H1 (cell line): Measurements from ENCODE around the gene RUNX1. TPM values are rescaled to one million over a fixed set of nuclear protein-coding genes. Genes with fewer than 3 reads are reported as not detected.

Source experiments
- CTBP2 ChIP-seq: IDR thresholded peaks from 2 replicates; pipeline ENCODE4 v1.7.0; 2011; ENCODE audit warnings: borderline replicate concordance, mild to moderate bottlenecking, moderate library complexity, mixed read lengths, low read length; ENCODE audit not compliant: insufficient read depth, insufficient read length
- NRF1 ChIP-seq: IDR thresholded peaks from 2 replicates; pipeline ENCODE4 v1.6.1; 2011; ENCODE audit warnings: mild to moderate bottlenecking, low read depth, low read length, improper control_type of control experiment
- TCF12 ChIP-seq: IDR thresholded peaks from 2 replicates; pipeline ENCODE4 v1.6.1; 2011; ENCODE audit warnings: low read depth, mild to moderate bottlenecking, low read length
- polyA plus RNA-seq, 7 experiments: library from polyadenylated mRNA; depleted of rRNA in 3 of 7; stranded (reverse) in 5 of 7; unstranded in 2 of 7; fragments of >200 nt in 5 of 7; fragments of 200-250 nt in 2 of 7; gene quantifications; 1 replicate in 5 of 7; 2 replicates in 1 of 7; 4 replicates in 1 of 7; pipeline versions ENCODE4 v1.2.1 to v1.2.3, GENCODE V29; 2011 to 2013; ENCODE audit warnings: missing spikeins in 2 of 7, mixed read lengths in 2 of 7
- total RNA-seq: library from RNA; stranded (reverse); fragmentation: NEBNext Ultra II Directional; extraction: Animal tissue kit (Norgen Biotek cat#: 25700); gene quantifications from 2 replicates; pipeline ENCODE4 v1.2.1, GENCODE V29; 2021

The RUNX1 gene
- total and polyA plus RNA-seq, 2 of the 8 experiments (the other 6 are each of a cell fraction or from before 2014, with no cell fraction given): 0.20 to 0.60 TPM

DNA sequence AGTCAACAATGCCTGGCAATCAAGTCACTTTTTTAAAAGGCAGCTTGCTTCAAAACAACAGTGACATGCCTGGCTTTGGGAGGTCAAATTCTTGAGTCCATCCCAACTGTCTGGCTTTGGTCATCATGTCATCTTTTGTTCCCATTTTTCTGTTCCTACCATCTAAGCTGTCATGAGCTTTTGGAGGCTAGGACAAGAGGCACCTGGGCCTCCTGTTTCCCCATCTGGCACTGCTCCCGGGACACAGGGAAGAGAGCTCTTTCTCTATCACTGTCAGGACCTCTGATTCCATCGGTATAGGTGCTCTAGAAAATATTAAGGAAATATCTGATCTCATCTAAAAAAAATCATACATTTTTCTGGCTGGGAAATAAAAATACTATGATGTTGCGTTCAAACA, 224.0 kb downstream of the RUNX1 start (continued):
- TF ChIP-seq NRF1 (no peak), CTBP2 (no peak), TCF12 (no peak)
